Measurements from ENCODE around the gene SETBP1.

DNA sequence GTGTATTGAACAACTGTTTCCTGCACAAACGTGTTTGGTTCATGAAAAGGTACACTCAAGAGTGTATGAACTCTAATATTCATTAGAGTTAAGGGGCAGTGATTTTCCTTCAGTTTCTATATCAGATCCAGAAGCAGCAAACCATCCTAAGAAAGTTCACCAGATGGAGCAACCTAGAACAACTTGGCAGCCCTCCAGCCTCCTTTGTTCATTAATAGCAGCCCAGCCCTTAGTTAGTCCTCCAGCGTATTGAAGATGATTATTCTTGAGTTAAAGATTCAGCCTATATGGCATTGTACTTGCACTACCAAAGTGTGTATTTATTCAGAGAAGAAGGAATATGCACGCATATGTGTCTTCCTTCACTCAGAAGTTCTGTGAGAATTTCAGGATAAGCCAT lies 365.5 kb downstream of the SETBP1 start:
- TF ChIP-seq CTCF (IDR thresholded peaks at IDR 0.05) (no peak), EZH2 (IDR thresholded peaks at IDR 0.05) (no peak)

Measured in neural progenitor cell (in vitro differentiated cells).